ENCODE results near the gene ADAP1.

The ADAP1 gene

DNA sequence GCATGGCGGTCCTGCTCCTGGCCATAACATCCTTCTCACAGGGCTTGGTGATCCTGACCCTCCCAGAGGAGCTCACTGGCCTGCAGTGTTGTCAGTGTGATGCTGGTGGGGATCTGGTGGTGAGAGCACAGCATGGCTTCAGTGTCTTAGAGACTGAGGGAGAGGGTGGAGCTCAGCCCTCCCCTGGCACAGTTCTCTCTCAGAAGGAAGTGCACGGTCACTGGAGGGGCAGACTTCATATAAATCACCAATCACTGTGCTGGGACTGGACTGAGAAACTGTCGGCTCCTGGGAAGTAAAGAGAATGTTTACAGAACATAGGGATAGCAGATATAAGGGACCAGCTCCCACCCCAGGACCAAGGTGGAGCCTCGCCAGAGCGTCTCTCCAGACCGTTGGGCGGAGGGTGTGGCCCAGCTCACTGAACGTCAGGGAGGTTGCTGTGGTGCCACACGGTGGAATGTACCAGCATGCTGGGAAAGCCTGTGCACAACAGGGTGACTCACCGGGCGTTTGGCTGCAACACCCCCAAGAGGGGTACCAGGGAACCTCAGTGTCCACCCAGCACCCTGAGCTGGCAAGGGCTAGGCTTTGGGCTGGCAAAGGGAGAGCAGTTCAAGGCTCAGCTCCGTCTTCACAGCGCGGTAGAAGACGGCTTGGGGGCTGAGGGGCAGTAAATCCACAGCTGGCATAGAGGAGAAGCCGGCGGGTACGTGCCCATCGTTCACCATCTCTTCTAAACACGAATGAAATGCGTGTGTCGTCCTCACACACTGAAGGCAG, 86.9 kb downstream of the ADAP1 start:
- H3K27me3 ChIP-seq = no peaks in the 10 kb centered on the region
- H3K36me3 ChIP-seq = peaks cover 51% of the 10 kb centered on the region
- no peak for TF ChIP-seq CTCF (IDR thresholded peaks at IDR 0.05; ENCODE audit: low read depth, low read length)
- no peak for DNase-seq
- no peaks in the 10 kb centered on the region for H3K4me1 ChIP-seq
- H3K9me3 ChIP-seq = no peaks in the 10 kb centered on the region
- H3K4me3 ChIP-seq (ENCODE audit: low read depth, low read length) = no peak overlapping the region

DNA sequence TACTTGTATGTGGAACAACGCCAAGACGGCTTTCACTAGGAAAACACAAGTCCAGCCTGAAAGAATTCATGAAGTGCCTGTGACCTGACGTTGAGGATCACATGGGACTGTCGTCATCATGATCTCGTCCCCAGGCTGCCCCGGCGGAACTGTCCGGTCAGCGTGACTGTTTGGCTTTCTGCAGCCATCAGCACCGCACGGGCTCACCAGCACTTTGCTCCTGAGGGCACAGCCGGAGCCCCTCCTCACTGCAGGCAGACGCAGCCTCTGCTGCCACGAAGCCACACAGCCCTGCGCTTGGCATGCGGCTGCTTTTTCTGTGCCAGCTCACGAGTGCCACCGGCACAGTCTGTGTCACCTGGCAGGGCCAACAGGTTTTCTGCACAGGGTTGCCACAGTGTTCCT, 87.5 kb downstream of the ADAP1 start:
- Histone ChIP-seq H3K27me3 (no peaks in the 10 kb centered on the region), H3K9me3 (no peaks in the 10 kb centered on the region), H3K4me3 (ENCODE audit: low read depth, low read length) (no peak overlapping the region), H3K4me1 (no peaks in the 10 kb centered on the region), H3K36me3 (peaks cover 52% of the 10 kb centered on the region)
- no peak for TF ChIP-seq CTCF (IDR thresholded peaks at IDR 0.05; ENCODE audit: low read depth, low read length)
- DNase-seq = no peak

GRCh38 chr7:865921-866320, 88.6 kb downstream of the ADAP1 start:
- Histone ChIP-seq H3K27me3 (no peaks in the 10 kb centered on the region), H3K9me3 (no peaks in the 10 kb centered on the region), H3K36me3 (peaks cover 60% of the 10 kb centered on the region), H3K4me1 (no peaks in the 10 kb centered on the region), H3K4me3 (ENCODE audit: low read depth, low read length) (no peak overlapping the region)
- DNase-seq = no peak
- no peak for TF ChIP-seq CTCF (IDR thresholded peaks at IDR 0.05; ENCODE audit: low read depth, low read length)

GRCh38 chr7:863106-863505, 91.4 kb downstream of the ADAP1 start:
- Histone ChIP-seq H3K27me3 (no peaks in the 10 kb centered on the region), H3K4me3 (ENCODE audit: low read depth, low read length) (no peak overlapping the region), H3K9me3 (no peaks in the 10 kb centered on the region), H3K4me1 (no peaks in the 10 kb centered on the region), H3K36me3 (peaks cover 73% of the 10 kb centered on the region)
- no peak for TF ChIP-seq CTCF (IDR thresholded peaks at IDR 0.05; ENCODE audit: low read depth, low read length)
- no peak for DNase-seq

- Histone ChIP-seq H3K27me3 (no peaks in the 10 kb centered on the region), H3K4me1 (no peaks in the 10 kb centered on the region), H3K9me3 (no peaks in the 10 kb centered on the region), H3K4me3 (ENCODE audit: low read depth, low read length) (no peak overlapping the region), H3K36me3 (peaks cover 69% of the 10 kb centered on the region)
- TF ChIP-seq CTCF (IDR thresholded peaks at IDR 0.05; ENCODE audit: low read depth, low read length) = no peak
- DNase-seq = no peak
Measured at GRCh38 chr7:862157-862556, 92.3 kb downstream of the ADAP1 start.

DNA sequence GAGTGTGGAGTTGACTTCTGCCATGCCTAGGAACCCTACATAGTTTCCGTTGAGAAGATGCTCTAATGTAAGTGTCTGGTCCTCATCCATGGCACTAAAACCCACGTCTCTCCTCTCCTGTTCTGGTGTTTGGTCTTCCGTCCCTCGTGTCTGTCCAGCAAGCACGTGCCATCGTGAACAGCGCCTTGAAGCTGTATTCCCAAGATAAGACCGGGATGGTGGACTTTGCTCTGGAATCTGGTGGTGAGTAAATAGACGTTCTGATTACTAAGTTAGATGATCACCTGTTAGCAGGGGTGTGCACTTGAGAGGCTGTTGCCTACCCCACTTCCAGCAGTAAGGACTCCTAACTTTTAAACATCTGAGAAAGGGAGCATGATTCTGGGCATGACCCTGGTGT, 93.3 kb downstream of the ADAP1 start:
- TF ChIP-seq CTCF (IDR thresholded peaks at IDR 0.05; ENCODE audit: low read depth, low read length) = no peak
- DNase-seq = no peak
- peaks cover 67% of the 10 kb centered on the region for H3K36me3 ChIP-seq
- no peaks in the 10 kb centered on the region for H3K9me3 ChIP-seq
- no peak overlapping the region for H3K4me3 ChIP-seq (ENCODE audit: low read depth, low read length)
- H3K27me3 ChIP-seq = no peaks in the 10 kb centered on the region
- no peaks in the 10 kb centered on the region for H3K4me1 ChIP-seq
